ENCODE measurements around the gene PGRMC2. TPM values are rescaled to one million over a fixed set of nuclear protein-coding genes. Genes with fewer than 3 reads are reported as not detected.
A peak's percentile ranks its signal among the peaks of the same experiment; 100 is the strongest.

PGRMC2 gene
- total RNA-seq, 3 donors from 2014 or later = 75.3 to 91.5 (median 81.6) TPM

DNA sequence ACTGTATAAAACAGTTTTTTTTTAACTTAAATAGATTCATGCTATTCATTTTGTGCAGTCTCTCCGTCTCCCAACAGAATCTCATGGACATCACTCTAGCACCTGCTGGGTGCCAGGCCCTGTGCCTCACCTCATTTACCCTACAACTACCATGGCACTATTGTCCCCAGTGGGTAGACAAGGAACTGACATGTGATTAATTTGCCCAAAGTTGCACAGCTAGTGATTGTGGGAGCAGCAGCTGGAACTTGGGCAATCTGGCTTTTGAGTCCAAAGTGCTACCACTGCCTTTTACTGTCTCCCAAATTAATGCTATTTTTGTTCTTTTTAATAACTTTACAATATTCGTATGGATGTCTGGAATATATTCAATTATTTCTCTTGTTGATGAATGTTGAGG lies 11.2 kb upstream of the PGRMC2 start:
- intact Hi-C loops (cut with DNase I, micrococcal nuclease) = no loop called here

DNA sequence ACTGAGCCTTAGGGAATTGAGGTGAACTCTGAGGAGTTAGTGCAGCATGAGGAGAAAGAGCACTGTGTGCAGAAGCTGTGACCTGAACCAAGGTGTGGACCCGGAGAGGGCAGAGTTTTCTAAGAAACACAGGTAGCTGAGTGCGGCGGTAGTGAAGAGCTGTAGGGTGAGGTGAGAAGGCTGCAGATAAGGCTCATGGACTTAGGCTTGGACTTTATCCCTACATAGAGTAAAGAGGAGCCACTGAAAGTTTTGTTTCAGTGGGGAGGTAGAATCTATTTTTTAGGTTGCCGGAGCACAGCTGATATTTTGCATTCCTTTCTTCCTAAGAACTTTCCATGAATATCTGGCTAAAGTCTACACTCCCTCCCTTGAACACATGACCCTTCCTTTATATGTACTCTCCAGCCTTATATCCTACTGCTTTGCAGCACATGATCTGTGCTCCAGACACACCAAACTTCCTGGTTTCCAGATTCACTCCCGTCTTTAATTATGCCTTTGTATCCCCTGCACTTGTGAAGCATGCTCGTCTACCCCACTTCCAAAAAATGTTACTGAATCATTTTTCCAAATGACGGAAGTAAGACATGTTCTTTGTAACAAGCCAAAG lies 10.6 kb upstream of the PGRMC2 start:
- ATAC-seq (peak; percentile 87), DNase-seq (peak in 2 of 3 donors; percentile 34 to 51)
- intact Hi-C loops (cut with DNase I, micrococcal nuclease) = no loop called here

More for the DNA sequence above, 11.2 kb upstream of the PGRMC2 start:
- no peak for DNase-seq
- TF ChIP-seq, protein P1, sequence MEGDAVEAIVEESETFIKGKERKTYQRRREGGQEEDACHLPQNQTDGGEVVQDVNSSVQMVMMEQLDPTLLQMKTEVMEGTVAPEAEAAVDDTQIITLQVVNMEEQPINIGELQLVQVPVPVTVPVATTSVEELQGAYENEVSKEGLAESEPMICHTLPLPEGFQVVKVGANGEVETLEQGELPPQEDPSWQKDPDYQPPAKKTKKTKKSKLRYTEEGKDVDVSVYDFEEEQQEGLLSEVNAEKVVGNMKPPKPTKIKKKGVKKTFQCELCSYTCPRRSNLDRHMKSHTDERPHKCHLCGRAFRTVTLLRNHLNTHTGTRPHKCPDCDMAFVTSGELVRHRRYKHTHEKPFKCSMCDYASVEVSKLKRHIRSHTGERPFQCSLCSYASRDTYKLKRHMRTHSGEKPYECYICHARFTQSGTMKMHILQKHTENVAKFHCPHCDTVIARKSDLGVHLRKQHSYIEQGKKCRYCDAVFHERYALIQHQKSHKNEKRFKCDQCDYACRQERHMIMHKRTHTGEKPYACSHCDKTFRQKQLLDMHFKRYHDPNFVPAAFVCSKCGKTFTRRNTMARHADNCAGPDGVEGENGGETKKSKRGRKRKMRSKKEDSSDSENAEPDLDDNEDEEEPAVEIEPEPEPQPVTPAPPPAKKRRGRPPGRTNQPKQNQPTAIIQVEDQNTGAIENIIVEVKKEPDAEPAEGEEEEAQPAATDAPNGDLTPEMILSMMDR (IDR thresholded peaks at IDR 0.05) = no peak
- ATAC-seq = peak; percentile 77
- Histone ChIP-seq H3K9me3 (no peaks in the 10 kb centered on the region), H3K36me3 (ENCODE audit: low read depth) (no peaks in the 10 kb centered on the region), H3K4me1 (ENCODE audit: low read depth) (no peaks in the 10 kb centered on the region), H3K4me3 (no peak overlapping the region)

DNA sequence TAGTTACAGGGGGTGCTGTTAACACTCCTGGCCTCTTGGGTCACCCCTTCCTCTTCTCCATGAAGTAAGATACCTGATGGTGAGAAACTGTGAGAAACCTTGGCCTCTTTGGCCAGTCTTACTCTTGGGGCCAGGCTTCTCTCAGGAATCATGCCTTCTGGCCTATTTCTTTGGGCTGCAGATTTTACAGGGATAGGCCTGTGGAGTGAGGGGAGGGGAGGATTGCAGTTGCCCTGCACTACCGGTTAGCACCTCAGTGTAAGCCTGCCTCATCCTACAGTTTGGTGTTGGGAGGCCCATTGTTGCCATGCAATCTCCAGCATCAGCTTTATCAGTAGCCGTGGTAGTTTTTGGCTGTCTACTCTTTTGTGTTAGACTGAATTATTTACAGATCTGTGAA lies 7.6 kb upstream of the PGRMC2 start:
- no peak for ATAC-seq
- Histone ChIP-seq H3K9me3 (no peaks in the 10 kb centered on the region), H3K36me3 (ENCODE audit: low read depth) (no peaks in the 10 kb centered on the region), H3K4me1 (ENCODE audit: low read depth) (no peaks in the 10 kb centered on the region), H3K4me3 (no peak overlapping the region)
- TF ChIP-seq, protein P1 (IDR thresholded peaks at IDR 0.05) = no peak
- intact Hi-C loops (cut with DNase I, micrococcal nuclease) = no loop called here
- no peak for DNase-seq

More for the DNA sequence above, 10.6 kb upstream of the PGRMC2 start:
- TF ChIP-seq, protein P1 (IDR thresholded peaks at IDR 0.05) = no peak
- Histone ChIP-seq H3K36me3 (ENCODE audit: low read depth) (no peaks in the 10 kb centered on the region), H3K9me3 (no peaks in the 10 kb centered on the region), H3K4me1 (ENCODE audit: low read depth) (no peaks in the 10 kb centered on the region), H3K4me3 (no peak overlapping the region)

DNA sequence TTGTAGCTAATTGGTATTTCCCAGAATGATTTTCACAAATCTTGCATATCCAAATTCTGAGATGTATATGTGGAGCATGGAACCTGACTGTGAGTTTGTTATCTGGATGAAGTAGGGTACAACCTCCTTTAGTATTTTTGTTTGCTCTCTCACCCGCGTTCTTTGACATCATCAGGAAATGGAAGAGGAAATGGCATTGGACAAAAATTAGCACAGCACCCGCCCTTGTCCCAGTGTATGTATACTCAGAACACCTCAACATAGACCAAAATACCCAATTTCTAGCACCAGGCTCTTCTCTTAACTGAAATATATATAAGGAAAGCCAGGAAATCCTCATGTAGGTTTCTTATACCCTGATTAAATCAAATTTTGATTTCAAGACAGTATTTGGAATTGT lies 6.9 kb upstream of the PGRMC2 start:
- TF ChIP-seq, protein P1 (IDR thresholded peaks at IDR 0.05) = no peak
- peak; percentile 65 for ATAC-seq
- no peaks in the 10 kb centered on the region for H3K9me3 ChIP-seq
- no peak for DNase-seq
- H3K36me3 ChIP-seq (ENCODE audit: low read depth) = no peaks in the 10 kb centered on the region
- no peak overlapping the region for H3K4me3 ChIP-seq
- intact Hi-C loops (cut with DNase I, micrococcal nuclease) = no loop called here
- H3K4me1 ChIP-seq (ENCODE audit: low read depth) = no peaks in the 10 kb centered on the region

DNA sequence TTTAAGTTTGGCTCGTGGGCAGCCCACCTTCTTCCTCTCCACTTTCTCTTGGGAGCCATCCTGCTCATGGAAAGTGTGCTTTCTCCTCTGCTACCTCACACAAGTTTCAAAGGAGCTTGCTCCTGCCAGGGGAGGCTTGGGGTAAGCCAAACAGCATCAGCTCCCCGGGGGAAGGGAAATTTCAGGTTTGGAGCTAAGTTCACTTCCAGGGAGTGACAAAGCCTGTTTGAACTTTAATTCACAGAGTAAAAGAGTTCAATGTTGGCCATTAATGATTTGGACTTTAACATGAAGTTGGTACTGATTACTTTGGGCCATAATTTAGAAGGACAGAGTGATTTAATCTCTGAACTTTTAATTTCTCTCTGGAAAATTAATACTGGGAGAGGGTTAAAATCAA lies 4.7 kb upstream of the PGRMC2 start:
- Histone ChIP-seq H3K9me3 (no peaks in the 10 kb centered on the region), H3K4me3 (no peak overlapping the region), H3K4me1 (ENCODE audit: low read depth) (no peaks in the 10 kb centered on the region), H3K36me3 (ENCODE audit: low read depth) (peaks cover 5% of the 10 kb centered on the region)
- ATAC-seq = no peak
- no peak for DNase-seq
- TF ChIP-seq, protein P1 (IDR thresholded peaks at IDR 0.05) = no peak
- intact Hi-C loops (cut with DNase I, micrococcal nuclease) = no loop called here

DNA sequence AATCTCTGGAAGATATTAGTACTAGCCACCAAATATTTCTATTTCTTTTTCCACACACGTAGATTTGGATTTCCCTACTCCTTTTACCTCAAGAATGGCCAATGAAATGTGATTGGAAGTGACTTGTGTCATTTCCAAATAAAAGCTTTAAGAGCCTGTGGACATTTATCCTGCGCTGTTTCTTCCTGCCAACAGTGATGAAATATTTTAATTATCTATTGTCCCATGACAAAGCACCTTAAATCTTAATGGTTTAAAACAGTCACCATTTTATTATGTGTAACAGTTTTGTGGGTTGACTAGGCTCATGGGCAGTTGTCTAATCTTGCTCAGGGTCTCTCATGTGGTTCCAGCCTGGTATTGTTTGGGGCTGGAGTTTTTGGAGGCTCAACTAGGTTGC lies 3.5 kb upstream of the PGRMC2 start:
- TF ChIP-seq, protein P1 (IDR thresholded peaks at IDR 0.05) = no peak
- Histone ChIP-seq H3K36me3 (ENCODE audit: low read depth) (peaks cover 5% of the 10 kb centered on the region), H3K4me1 (ENCODE audit: low read depth) (peaks cover 4% of the 10 kb centered on the region), H3K9me3 (no peaks in the 10 kb centered on the region), H3K4me3 (no peak overlapping the region)
- intact Hi-C loops (cut with DNase I, micrococcal nuclease) = no loop called here
- ATAC-seq (no peak), DNase-seq (no peak)

Data from mucosa of descending colon (tissue), 3 donors.